Measurements from ENCODE around the gene NRAS.

The NRAS gene

DNA sequence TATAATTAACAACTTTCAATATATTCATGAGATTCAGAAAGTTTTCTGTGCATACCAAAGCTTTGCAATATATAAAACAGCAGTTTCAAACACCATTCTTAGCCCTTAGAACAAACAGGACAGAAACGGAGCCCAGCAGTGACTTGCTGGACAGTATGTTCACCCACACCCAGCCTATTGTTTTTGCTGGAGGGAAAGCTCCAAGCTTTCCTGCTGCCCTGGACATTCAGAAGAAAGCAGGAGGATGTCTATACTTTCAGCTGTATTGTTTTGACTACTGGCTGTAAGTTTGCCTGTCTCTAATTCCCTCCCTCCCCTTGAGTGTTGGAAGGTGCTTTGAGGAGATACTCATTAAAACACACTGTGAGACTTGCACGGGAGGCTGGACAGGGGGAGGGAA is 56.3 kb downstream of the NRAS start:
- no peak overlapping the region for H3K4me3 ChIP-seq (ENCODE audit: low read depth in 1 of 2, low read length in 2 of 2)
- no peaks in the 10 kb centered on the region for H3K36me3 ChIP-seq (ENCODE audit: insufficient read depth, low read length)
- H3K27me3 ChIP-seq (ENCODE audit: insufficient read depth, low read length, poor library complexity): peaks cover 4% of the 10 kb centered on the region
- no peak overlapping the region for H3K9ac ChIP-seq (ENCODE audit: low read depth, low read length)
- no peaks in the 10 kb centered on the region for H4K20me1 ChIP-seq (ENCODE audit: insufficient read depth, low read length)
- no peak for TF ChIP-seq EZH2 (IDR thresholded peaks at IDR 0.05; ENCODE audit: borderline replicate concordance, low read depth, low read length, severe bottlenecking)
- TF ChIP-seq, protein P1, sequence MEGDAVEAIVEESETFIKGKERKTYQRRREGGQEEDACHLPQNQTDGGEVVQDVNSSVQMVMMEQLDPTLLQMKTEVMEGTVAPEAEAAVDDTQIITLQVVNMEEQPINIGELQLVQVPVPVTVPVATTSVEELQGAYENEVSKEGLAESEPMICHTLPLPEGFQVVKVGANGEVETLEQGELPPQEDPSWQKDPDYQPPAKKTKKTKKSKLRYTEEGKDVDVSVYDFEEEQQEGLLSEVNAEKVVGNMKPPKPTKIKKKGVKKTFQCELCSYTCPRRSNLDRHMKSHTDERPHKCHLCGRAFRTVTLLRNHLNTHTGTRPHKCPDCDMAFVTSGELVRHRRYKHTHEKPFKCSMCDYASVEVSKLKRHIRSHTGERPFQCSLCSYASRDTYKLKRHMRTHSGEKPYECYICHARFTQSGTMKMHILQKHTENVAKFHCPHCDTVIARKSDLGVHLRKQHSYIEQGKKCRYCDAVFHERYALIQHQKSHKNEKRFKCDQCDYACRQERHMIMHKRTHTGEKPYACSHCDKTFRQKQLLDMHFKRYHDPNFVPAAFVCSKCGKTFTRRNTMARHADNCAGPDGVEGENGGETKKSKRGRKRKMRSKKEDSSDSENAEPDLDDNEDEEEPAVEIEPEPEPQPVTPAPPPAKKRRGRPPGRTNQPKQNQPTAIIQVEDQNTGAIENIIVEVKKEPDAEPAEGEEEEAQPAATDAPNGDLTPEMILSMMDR (IDR thresholded peaks at IDR 0.05; ENCODE audit: borderline replicate concordance, extremely low read depth, low read length, poor library complexity, severe bottlenecking): no peak
- DNase-seq (no peak), ATAC-seq (ENCODE audit: insufficient read depth, low read depth) (no peak)
- H3K4me2 ChIP-seq (ENCODE audit: insufficient read depth, low read length): no peak overlapping the region
- H2AFZ ChIP-seq (ENCODE audit: low read depth, low read length): no peak overlapping the region
- no peaks in the 10 kb centered on the region for H3K79me2 ChIP-seq (ENCODE audit: insufficient read depth, low read length)
- H3K27ac ChIP-seq (ENCODE audit: low read length): no peak overlapping the region
- H3K4me1 ChIP-seq (ENCODE audit: insufficient read depth, low read length): no peaks in the 10 kb centered on the region
- no peaks in the 10 kb centered on the region for H3K9me3 ChIP-seq (ENCODE audit: insufficient read depth, low read length, severe bottlenecking)

Measured in DND-41 (cell line).